SK-N-SH (cell line): Measurements from ENCODE around the gene FBXO40. TPM values are rescaled to one million over a fixed set of nuclear protein-coding genes. Genes with fewer than 3 reads are reported as not detected.

Source experiments
- CTCF ChIA-PET: fragments of 300-600, 350-600 bp; formaldehyde crosslinking; extraction: SDS; loops from one replicate; lab custom pipeline; 2021; lab: Yijun Ruan, JAX
- POLR2A ChIA-PET: fragments of 350-600 bp; sonication (Branson Sonifier 250); formaldehyde crosslinking; extraction: SDS; loops from one replicate; lab custom pipeline; 2020; ENCODE audit warnings: antibody characterized with exemption, inconsistent platforms; lab: Yijun Ruan, JAX
- DNase-seq: peaks from one replicate; pipeline ENCODE4 v3.0.0; 2012
- H2AFZ ChIP-seq: fragments of 200-600 bp; sonication (generic); 2 replicates; pipeline ENCODE4 v1.8.1; 2016; ENCODE audit warnings: antibody characterized with exemption, mild to moderate bottlenecking, low read depth
- H3F3A ChIP-seq: fragments of 200-600 bp; sonication (generic); replicated peaks from 2 replicates; pipeline ENCODE3; 2016; ENCODE audit warnings: antibody characterized with exemption, mild to moderate bottlenecking; ENCODE audit not compliant: insufficient read depth
- H3K27ac ChIP-seq, 2 experiments: fragments of 200-500 bp in 1 of 2; fragments of 200-600 bp in 1 of 2; sonication (Bioruptor generic) in 1 of 2; sonication (generic), shearing (Covaris generic) in 1 of 2; 2 replicates each; pipeline versions ENCODE4 v1.5.1 to v1.6.1; 2014 to 2016; ENCODE audit warnings: low read depth in 2 of 2, inconsistent platforms in 1 of 2, low read length in 1 of 2, mild to moderate bottlenecking in 1 of 2, mixed read lengths in 1 of 2
- H3K27me3 ChIP-seq: fragments of 200-600 bp; sonication (generic), shearing (Covaris generic); 2 replicates; pipeline ENCODE4 v1.6.1; 2016; ENCODE audit warnings: mixed run types; ENCODE audit not compliant: insufficient read depth
- H3K36me3 ChIP-seq, 2 experiments: fragments of 200-500 bp in 1 of 2; fragments of 200-600 bp in 1 of 2; sonication (Bioruptor generic) in 1 of 2; sonication (generic) in 1 of 2; replicated peaks in 1 of 2; 2 replicates each; pipeline versions ENCODE3 to v1.5.1; 2014 to 2016; ENCODE audit warnings: low read length in 1 of 2, mild to moderate bottlenecking in 1 of 2; ENCODE audit not compliant: insufficient read depth in 2 of 2, control insufficient read depth in 1 of 2
- H3K4me1 ChIP-seq, 2 experiments: fragments of 200-500 bp in 1 of 2; fragments of 200-600 bp in 1 of 2; sonication (Bioruptor generic) in 1 of 2; sonication (generic), shearing (Covaris generic) in 1 of 2; 2 replicates each; pipeline versions ENCODE4 v1.5.1 to v1.6.1; 2014 to 2016; ENCODE audit warnings: low read depth in 1 of 2, low read length in 1 of 2, mixed run types in 1 of 2; ENCODE audit not compliant: insufficient read depth in 2 of 2, control insufficient read depth in 1 of 2
- H3K4me2 ChIP-seq: fragments of 200-600 bp; sonication (generic), shearing (Covaris generic); 2 replicates; pipeline ENCODE4 v1.6.1; 2017; ENCODE audit warnings: mixed run types
- H3K4me3 ChIP-seq, 2 experiments: fragments of 200-500 bp in 1 of 2; fragments of 200-600 bp in 1 of 2; sonication (Bioruptor generic) in 1 of 2; sonication (generic), shearing (Covaris generic) in 1 of 2; 2 replicates each; pipeline versions ENCODE4 v1.5.1 to v1.8.1; 2014 to 2016; ENCODE audit warnings: low read depth in 2 of 2, inconsistent platforms in 1 of 2, low read length in 1 of 2, mild to moderate bottlenecking in 1 of 2, mixed read lengths in 1 of 2, moderate library complexity in 1 of 2
- H3K79me2 ChIP-seq: fragments of 200-600 bp; sonication (generic); 2 replicates; pipeline ENCODE4 v1.8.1; 2017; ENCODE audit warnings: mild to moderate bottlenecking; ENCODE audit not compliant: insufficient read depth
- H3K9ac ChIP-seq: fragments of 200-600 bp; sonication (generic); 2 replicates; pipeline ENCODE4 v1.6.1; 2017; ENCODE audit warnings: mixed run types
- H3K9me2 ChIP-seq: fragments of 200-600 bp; sonication (generic); 2 replicates; pipeline ENCODE4 v1.6.1; 2017; ENCODE audit warnings: mixed run types
- H3K9me3 ChIP-seq: fragments of 200-600 bp; sonication (generic); 2 replicates; pipeline ENCODE4 v1.6.1; 2017; ENCODE audit warnings: mixed run types, mild to moderate bottlenecking, moderate library complexity
- H4K20me1 ChIP-seq: fragments of 200-600 bp; sonication (generic); 2 replicates; pipeline ENCODE4 v1.6.1; 2017; ENCODE audit warnings: mild to moderate bottlenecking, mixed run types; ENCODE audit not compliant: insufficient read depth
- CHD2 ChIP-seq: fragments of 150-350 bp; IDR thresholded peaks from 2 replicates; pipeline ENCODE4 v1.6.1; 2018; ENCODE audit warnings: low read length; ENCODE audit not compliant: partially characterized antibody
- ELF1 ChIP-seq: IDR thresholded peaks from 2 replicates; pipeline ENCODE4 v1.4.0; 2012
- FOSL2 ChIP-seq: IDR thresholded peaks from 2 replicates; pipeline ENCODE4 v1.4.0; 2012; ENCODE audit warnings: low read depth, mild to moderate bottlenecking, moderate library complexity, borderline replicate concordance
- FOXJ3 ChIP-seq: sonication (generic); formaldehyde crosslinking; IDR thresholded peaks from 2 replicates; pipeline ENCODE4 v1.5.1; 2020; ENCODE audit warnings: mild to moderate bottlenecking, missing genetic modification reagents
- FOXM1 ChIP-seq: IDR thresholded peaks from 2 replicates; pipeline ENCODE4 v1.4.0; 2012; ENCODE audit warnings: low read depth, mild to moderate bottlenecking
- GABPA ChIP-seq: IDR thresholded peaks from 2 replicates; pipeline ENCODE4 v1.4.0; 2012; ENCODE audit warnings: low read depth, mild to moderate bottlenecking
- GATA2 ChIP-seq: sonication (generic); formaldehyde crosslinking; IDR thresholded peaks from 2 replicates; pipeline ENCODE4 v1.5.0; 2020; ENCODE audit warnings: mild to moderate bottlenecking, missing genetic modification reagents
- JUND ChIP-seq: IDR thresholded peaks from 2 replicates; pipeline ENCODE4 v1.4.0; 2012
- MEF2A ChIP-seq: IDR thresholded peaks from 2 replicates; pipeline ENCODE4 v1.4.0; 2012; ENCODE audit warnings: low read depth, borderline replicate concordance
- MXI1 ChIP-seq: IDR thresholded peaks from 2 replicates; pipeline ENCODE4 v1.6.1; 2012; ENCODE audit warnings: mild to moderate bottlenecking, low read depth, low read length, improper control_type of control experiment
- NFIC ChIP-seq: IDR thresholded peaks from 2 replicates; pipeline ENCODE4 v1.4.0; 2012; ENCODE audit warnings: borderline replicate concordance
- NRF1 ChIP-seq: IDR thresholded peaks from 2 replicates; pipeline ENCODE4 v1.6.1; 2012; ENCODE audit warnings: low read depth, mild to moderate bottlenecking, low read length
- RAD21 ChIP-seq: IDR thresholded peaks from 2 replicates; pipeline ENCODE4 v1.6.1; 2012; ENCODE audit warnings: mild to moderate bottlenecking, low read length
- RCOR1 ChIP-seq: fragments of 150-350 bp; IDR thresholded peaks from 2 replicates; pipeline ENCODE4 v1.6.1; 2017; ENCODE audit warnings: antibody characterized with exemption, low read length
- RXRA ChIP-seq: IDR thresholded peaks from 2 replicates; pipeline ENCODE4 v1.4.0; 2012; ENCODE audit warnings: low read depth, mild to moderate bottlenecking, borderline replicate concordance
- SIN3A ChIP-seq: IDR thresholded peaks from 2 replicates; pipeline ENCODE4 v1.6.1; 2012; ENCODE audit warnings: low read depth, mild to moderate bottlenecking, low read length, moderate library complexity, borderline replicate concordance
- TCF12 ChIP-seq: IDR thresholded peaks from 2 replicates; pipeline ENCODE4 v1.4.0; 2012
- YY1 ChIP-seq: IDR thresholded peaks from 2 replicates; pipeline ENCODE4 v1.4.0; 2012; ENCODE audit warnings: low read depth, mild to moderate bottlenecking
- WGBS: methylation state at CpG from one replicate; pipeline ENCODE4 v1.1.6; 2017; ENCODE audit warnings: low lambda C conversion rate; 5-methylcytosine and 5-hydroxymethylcytosine counted together
- polyA plus RNA-seq, 3 experiments: library from polyadenylated mRNA; depleted of rRNA; stranded (reverse); fragments of >200 nt; gene quantifications; 2 replicates each; pipeline ENCODE4 v1.2.3, GENCODE V29; 2012
- TF ChIP-seq, protein P1 (sequence below): IDR thresholded peaks from 2 replicates; pipeline ENCODE4 v1.4.0; 2012; ENCODE audit warnings: low read depth, borderline replicate concordance
- TF ChIP-seq, protein P2 (sequence below): fragments of 150-350 bp; IDR thresholded peaks from 2 replicates; pipeline ENCODE4 v1.6.1; 2017; ENCODE audit warnings: antibody characterized with exemption, low read length, low read depth, borderline replicate concordance
- TF ChIP-seq, protein P3 (sequence below): fragments of 200-600 bp; sonication (generic); IDR thresholded peaks from 2 replicates; pipeline ENCODE4 v1.6.1; 2017; ENCODE audit warnings: antibody characterized with exemption, mild to moderate bottlenecking, moderate library complexity
- TF ChIP-seq, protein P4 (sequence below): IDR thresholded peaks from 2 replicates; pipeline ENCODE4; 2012
- TF ChIP-seq, protein P5 (sequence below): IDR thresholded peaks from 2 replicates; pipeline ENCODE4 v1.4.0; 2012; ENCODE audit warnings: low read depth

Gene FBXO40
- polyA plus RNA-seq, 1 of the 3 experiments (the other 2 are of a cell fraction): not detected

DNA sequence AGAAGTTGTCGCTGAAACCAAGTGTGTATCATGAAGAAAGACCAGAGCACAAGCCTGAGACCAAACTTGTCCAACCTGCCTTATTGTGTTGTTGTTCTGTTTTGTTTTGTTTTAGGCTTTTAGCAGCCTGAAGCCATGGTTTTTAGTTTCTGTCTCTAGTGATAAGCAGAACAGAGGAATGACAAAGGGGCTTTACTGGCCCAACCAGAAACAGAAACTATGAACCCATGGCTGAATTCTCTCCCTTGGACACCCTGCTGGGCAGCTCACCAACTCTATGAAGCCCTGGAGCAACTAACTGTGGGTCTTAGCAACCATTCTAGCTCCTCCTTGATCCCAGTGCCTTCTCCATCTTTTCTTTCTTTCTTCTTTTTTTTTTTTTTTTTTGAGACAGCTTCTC is 37.2 kb downstream of the FBXO40 start:
- Histone ChIP-seq H3F3A (no peaks in the 10 kb centered on the region), H4K20me1 (no peaks in the 10 kb centered on the region), H2AFZ (no peak overlapping the region), H3K36me3 (no peaks in the 10 kb centered on the region), H3K9me2 (no peaks in the 10 kb centered on the region), H3K4me2 (no peak overlapping the region), H3K4me3 (no peak overlapping the region), H3K79me2 (no peaks in the 10 kb centered on the region), H3K27me3 (peaks cover 10% of the 10 kb centered on the region), H3K9ac (no peak overlapping the region), H3K27ac (no peak overlapping the region), H3K9me3 (no peaks in the 10 kb centered on the region), H3K4me1 (no peaks in the 10 kb centered on the region)
- POLR2A ChIA-PET: no interaction called here
- WGBS: 85% methylated on average over 1 of the region's 1 CpG
- DNase-seq: no peak
- TF ChIP-seq FOSL2 (no peak), GATA2 (CRISPR knock-in tag) (no peak), NRF1 (no peak), TCF12 (no peak), CHD2 (no peak), RXRA (no peak), RCOR1 (no peak), MXI1 (no peak), SIN3A (no peak), RAD21 (no peak), FOXM1 (no peak)
- TF ChIP-seq, protein P1, sequence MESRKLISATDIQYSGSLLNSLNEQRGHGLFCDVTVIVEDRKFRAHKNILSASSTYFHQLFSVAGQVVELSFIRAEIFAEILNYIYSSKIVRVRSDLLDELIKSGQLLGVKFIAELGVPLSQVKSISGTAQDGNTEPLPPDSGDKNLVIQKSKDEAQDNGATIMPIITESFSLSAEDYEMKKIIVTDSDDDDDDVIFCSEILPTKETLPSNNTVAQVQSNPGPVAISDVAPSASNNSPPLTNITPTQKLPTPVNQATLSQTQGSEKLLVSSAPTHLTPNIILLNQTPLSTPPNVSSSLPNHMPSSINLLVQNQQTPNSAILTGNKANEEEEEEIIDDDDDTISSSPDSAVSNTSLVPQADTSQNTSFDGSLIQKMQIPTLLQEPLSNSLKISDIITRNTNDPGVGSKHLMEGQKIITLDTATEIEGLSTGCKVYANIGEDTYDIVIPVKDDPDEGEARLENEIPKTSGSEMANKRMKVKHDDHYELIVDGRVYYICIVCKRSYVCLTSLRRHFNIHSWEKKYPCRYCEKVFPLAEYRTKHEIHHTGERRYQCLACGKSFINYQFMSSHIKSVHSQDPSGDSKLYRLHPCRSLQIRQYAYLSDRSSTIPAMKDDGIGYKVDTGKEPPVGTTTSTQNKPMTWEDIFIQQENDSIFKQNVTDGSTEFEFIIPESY: no peak
- CTCF ChIA-PET: no interaction called here

DNA sequence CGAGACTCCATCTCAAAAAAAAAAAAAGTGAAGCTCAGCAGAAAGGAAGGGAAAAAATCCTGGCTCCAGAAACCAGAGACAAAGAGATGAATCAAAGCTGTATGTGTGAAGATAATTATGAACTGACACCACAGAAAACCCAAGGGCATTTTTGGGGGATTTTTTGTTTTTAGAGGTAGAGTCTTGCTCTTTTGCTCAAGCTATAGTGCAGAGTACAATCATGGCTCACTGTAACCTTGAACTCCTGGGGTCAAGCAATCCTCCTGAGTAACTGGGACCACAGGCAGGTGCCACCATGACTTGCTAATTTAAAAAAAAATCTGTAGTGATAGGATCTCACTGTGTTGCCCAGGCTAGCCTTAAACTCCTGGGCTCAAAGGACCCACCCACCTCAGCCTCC is 44.7 kb downstream of the FBXO40 start:
- ChIA-PET POLR2A (no interaction called here), CTCF (no interaction called here)
- Histone ChIP-seq H3K27ac (no peak overlapping the region), H3K27me3 (peaks cover 14% of the 10 kb centered on the region; the same call in 1 of the 2 replicates), H4K20me1 (no peaks in the 10 kb centered on the region), H3K4me1 (no peaks in the 10 kb centered on the region), H3K9me2 (no peaks in the 10 kb centered on the region), H2AFZ (no peak overlapping the region), H3F3A (no peaks in the 10 kb centered on the region), H3K79me2 (no peaks in the 10 kb centered on the region), H3K9me3 (no peaks in the 10 kb centered on the region), H3K36me3 (no peaks in the 10 kb centered on the region), H3K9ac (no peak overlapping the region), H3K4me2 (no peak overlapping the region), H3K4me3 (no peak overlapping the region)
- WGBS: 48% methylated on average over 1 of the region's 1 CpG
- TF ChIP-seq, protein P2, sequence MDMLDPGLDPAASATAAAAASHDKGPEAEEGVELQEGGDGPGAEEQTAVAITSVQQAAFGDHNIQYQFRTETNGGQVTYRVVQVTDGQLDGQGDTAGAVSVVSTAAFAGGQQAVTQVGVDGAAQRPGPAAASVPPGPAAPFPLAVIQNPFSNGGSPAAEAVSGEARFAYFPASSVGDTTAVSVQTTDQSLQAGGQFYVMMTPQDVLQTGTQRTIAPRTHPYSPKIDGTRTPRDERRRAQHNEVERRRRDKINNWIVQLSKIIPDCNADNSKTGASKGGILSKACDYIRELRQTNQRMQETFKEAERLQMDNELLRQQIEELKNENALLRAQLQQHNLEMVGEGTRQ: no peak
- no peak for TF ChIP-seq SIN3A
- TF ChIP-seq GABPA: no peak
- no peak for TF ChIP-seq MEF2A
- TF ChIP-seq YY1: no peak
- no peak for TF ChIP-seq RXRA
- no peak for TF ChIP-seq FOXJ3 (CRISPR knock-in tag)
- TF ChIP-seq GATA2 (CRISPR knock-in tag): no peak
- no peak for TF ChIP-seq MXI1
- no peak for TF ChIP-seq CHD2
- TF ChIP-seq, protein P3, sequence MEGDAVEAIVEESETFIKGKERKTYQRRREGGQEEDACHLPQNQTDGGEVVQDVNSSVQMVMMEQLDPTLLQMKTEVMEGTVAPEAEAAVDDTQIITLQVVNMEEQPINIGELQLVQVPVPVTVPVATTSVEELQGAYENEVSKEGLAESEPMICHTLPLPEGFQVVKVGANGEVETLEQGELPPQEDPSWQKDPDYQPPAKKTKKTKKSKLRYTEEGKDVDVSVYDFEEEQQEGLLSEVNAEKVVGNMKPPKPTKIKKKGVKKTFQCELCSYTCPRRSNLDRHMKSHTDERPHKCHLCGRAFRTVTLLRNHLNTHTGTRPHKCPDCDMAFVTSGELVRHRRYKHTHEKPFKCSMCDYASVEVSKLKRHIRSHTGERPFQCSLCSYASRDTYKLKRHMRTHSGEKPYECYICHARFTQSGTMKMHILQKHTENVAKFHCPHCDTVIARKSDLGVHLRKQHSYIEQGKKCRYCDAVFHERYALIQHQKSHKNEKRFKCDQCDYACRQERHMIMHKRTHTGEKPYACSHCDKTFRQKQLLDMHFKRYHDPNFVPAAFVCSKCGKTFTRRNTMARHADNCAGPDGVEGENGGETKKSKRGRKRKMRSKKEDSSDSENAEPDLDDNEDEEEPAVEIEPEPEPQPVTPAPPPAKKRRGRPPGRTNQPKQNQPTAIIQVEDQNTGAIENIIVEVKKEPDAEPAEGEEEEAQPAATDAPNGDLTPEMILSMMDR: no peak
- TF ChIP-seq JUND: no peak
- no peak for TF ChIP-seq RCOR1
- TF ChIP-seq, protein P4, sequence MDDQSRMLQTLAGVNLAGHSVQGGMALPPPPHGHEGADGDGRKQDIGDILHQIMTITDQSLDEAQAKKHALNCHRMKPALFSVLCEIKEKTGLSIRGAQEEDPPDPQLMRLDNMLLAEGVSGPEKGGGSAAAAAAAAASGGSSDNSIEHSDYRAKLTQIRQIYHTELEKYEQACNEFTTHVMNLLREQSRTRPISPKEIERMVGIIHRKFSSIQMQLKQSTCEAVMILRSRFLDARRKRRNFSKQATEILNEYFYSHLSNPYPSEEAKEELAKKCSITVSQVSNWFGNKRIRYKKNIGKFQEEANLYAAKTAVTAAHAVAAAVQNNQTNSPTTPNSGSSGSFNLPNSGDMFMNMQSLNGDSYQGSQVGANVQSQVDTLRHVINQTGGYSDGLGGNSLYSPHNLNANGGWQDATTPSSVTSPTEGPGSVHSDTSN: no peak
- TF ChIP-seq RAD21: no peak
- TF ChIP-seq NFIC: no peak
- TF ChIP-seq FOSL2: no peak
- TF ChIP-seq ELF1: no peak
- TF ChIP-seq, protein P5, sequence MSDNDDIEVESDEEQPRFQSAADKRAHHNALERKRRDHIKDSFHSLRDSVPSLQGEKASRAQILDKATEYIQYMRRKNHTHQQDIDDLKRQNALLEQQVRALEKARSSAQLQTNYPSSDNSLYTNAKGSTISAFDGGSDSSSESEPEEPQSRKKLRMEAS: no peak
- no peak for TF ChIP-seq TCF12
- no peak for DNase-seq
